Measurements from ENCODE around the gene AFTPH.

- TF ChIP-seq CTCF (IDR thresholded peaks at IDR 0.05; ENCODE audit: insufficient read depth, low read depth, low read length): no peak
- no peak for TF ChIP-seq EZH2 (IDR thresholded peaks at IDR 0.05; ENCODE audit: insufficient read depth, low read length)
These were observed 18.2 kb downstream of the AFTPH start for GRCh38 chr2:64542071-64543007.

Data from astrocyte (in vitro differentiated cells and primary cell).